GM19438 (cell line): ENCODE results near the gene CGB2.
"Not testable (repeated sequence)": the region's sequence is repeated elsewhere in the genome, so short reads cannot be mapped to it uniquely, and the experiment has no call there.

Experiments used
- ATAC-seq: cut with Tn5 transposase; IDR thresholded peaks from one replicate; pipeline ENCODE4 v1.9.1; 2021; ENCODE audit warnings: low read depth; ENCODE audit not compliant: unreplicated experiment

Gene CGB2

DNA sequence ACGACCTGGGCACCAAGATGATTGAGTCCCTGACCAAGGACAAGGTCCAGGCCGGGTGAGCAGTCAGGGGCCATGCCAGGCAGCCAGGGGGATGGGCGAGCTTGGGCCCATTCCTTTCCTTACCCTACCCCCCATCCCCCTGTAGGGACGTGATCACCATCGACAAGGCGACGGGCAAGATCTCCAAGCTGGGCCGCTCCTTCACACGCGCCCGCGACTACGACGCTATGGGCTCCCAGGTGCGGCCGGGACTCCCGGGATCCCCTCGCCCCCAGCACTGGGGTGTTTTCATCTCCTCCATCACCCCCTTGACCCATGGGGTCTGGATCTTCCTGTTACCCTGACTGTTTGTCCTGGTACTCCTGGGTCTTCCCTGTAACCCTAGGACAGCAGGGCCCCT, 21.9 kb upstream of the CGB2 start:
- no peak for ATAC-seq

DNA sequence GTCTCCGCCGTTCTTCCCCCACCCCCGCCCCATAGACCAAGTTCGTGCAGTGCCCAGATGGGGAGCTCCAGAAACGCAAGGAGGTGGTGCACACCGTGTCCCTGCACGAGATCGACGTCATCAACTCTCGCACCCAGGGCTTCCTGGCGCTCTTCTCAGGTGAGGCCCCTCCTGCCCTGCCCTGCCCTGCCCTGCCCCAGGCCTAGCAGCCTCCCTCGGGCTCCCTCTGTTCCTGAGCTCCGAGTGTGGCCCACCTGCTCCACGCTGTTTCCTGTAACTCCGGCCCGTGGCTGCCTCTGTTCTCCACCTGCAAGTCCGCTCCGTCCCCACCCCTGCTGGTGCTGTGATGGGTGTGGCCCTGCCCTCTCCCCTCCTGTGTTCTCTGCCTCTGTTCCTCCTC, 21.2 kb upstream of the CGB2 start:
- ATAC-seq: no peak

DNA sequence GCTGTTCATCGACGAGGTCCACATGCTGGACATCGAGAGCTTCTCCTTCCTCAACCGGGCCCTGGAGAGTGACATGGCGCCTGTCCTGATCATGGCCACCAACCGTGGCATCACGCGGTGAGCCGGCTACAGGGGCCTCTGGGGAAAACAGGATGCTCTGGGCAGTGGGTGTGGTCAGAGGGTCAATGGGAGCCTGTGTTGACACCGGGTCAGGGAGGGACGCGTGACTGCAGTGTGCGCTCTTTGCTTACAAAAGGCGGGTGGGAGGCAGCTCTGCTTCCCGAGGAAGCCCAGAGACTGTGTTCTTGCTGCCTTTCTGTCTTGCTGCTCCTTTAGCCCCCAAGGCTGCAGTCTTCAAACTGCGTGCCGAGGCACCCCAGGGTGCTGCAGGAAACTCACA, 20.5 kb upstream of the CGB2 start:
- no peak for ATAC-seq

DNA sequence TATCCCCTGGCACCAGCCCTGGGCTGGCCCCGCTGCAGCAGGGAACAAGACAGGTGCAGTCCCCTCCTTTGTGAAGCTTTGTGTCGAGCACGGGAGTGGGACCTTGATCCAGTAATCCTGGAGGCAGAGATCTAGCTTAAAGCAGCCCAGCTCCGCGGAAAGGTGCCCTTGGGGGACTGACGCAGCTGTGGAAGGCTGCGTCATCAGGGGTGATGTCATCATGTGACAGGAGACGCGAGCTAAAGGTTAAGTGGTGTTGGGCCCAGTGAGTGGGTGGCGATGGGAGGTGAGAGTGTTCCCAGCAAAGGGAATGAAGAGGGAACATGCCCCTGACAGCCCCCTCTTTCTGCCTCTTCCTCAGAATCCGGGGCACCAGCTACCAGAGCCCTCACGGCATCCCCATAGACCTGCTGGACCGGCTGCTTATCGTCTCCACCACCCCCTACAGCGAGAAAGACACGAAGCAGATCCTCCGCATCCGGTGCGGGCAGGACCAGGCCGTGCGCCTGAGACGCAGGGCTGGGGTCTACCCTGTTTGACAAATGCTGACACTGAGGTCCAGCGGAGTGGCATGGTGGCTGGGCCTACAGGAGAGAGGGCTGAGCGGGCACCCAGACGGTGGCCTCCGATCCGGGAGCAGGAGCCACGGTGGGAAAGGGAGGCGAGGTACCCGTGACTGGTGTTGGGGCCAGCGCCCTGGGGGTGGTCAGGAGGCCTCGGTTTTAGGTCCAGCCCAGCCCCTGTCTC, 17.4 kb upstream of the CGB2 start:
- ATAC-seq: no peak

DNA sequence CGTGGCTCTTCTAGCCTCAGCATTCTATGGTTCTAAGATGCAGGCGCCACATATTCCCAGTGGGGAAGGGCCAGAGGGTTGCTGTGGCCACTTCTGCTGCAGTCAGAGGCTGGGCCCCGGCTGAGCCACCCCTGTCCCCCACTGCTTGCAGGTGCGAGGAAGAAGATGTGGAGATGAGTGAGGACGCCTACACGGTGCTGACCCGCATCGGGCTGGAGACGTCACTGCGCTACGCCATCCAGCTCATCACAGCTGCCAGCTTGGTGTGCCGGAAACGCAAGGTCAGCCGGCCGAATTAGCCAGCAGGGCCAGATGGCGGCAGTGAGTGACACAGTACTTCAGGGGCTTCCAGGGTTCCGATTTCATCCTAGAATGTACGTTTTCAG, 16.8 kb upstream of the CGB2 start:
- no peak for ATAC-seq

DNA sequence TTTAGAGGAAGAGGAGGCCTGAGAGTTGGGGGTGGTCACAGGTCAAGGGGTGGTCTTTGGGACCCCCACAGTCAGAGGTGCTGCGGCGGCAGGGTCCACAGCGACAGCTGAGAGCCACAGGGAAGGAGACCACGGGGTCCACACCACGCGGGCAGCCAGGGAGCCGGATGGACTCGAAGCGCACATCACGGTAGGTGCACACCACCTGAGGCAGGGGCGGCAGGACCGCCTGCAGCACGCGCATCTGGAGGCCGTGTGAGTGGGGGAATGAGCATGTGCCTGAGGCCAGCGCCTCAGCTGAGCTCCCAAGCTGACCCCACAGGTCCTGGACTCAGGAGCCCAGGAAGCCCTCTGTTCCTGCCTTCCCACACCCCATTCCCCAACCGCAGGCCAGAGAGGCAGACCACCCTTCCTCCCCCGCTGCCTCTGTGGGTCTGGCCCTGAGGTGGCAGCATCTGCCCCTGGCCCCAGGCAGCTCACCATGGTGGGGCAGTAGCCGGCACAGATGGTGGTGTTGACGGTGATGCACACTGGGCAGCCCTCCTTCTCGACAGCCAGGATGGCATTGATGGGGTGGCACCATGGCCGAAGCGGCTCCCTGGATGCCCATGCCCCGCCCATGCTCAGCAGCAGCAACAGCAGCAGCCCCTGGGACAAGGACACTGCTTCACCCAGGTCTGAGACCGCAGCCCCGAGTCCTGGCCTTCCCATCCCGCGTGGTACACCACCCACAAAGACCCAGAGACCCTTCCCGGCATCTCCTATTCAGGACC, 15.4 kb upstream of the CGB2 start:
- ATAC-seq: no peak

DNA sequence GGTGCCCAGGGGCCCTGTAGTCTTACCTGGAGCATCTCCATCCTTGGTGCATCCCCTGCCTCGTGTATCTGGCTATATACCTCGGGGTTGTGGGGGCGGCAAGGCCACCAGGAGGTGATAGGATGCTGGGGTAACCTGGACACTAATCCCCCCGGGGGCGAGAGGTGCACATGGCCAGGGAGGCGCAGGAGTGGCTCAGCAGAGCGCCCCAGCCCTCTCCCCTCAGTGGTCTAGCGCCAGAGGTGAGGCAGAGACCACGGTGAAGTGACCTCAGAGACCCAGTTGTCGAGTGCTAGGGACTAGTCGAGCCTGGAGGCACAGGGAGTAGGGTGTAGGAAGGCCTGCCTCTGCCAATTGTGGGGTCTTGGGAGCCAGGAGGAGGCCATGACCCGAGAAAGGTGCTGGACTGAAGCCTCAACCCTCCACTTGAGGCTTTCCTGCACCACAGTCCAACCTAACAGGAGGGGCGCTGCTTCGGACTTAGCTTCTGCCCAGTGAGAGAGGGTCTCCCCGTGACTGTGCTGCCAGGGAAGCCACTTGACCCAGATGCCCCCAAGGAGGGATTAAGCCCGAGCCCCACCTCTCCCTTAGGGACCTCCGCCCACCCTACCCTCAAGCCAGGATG, 14.5 kb upstream of the CGB2 start, which contains the start of gene LHB:
Gene LHB, minus strand, starts transcription at position 51 of the 625 bp plus-strand sequence. Its CDS starts 10 bp downstream, at position 41.
- no peak for ATAC-seq

DNA sequence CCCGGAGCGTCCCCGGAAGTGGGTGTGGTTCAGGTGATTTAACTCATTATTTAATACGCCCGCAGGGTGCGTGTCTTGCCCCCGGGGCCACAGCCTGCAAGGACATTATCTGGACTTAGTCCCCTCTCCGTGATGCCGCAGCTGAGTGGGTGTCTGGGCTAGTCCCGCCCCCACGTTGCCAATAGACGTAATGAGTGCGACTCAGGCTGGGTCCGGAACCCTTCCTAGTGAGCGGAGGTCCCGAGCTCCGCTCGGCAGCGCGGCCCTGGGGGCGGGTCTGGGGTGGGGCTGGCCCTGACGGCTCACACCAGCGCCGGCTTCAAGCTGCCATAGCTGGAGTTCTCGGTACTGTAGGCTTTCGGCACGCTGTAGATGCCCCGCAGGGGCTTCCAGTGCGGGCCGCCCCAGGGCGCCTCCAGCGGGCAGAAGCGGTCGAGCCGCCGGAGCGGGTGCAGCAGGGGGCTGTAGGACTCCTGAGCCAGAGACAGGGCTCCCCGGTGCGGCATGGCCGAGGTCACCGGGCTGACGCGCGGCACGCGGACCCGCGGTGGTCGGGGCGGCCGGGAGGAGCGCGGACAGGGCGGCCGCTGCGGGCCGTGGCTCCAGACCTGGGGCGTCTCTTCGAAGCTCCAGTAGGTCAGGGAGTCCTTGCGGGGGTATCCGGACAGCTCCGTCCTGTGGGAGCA, 13.9 kb upstream of the CGB2 start:
- no peak for ATAC-seq

DNA sequence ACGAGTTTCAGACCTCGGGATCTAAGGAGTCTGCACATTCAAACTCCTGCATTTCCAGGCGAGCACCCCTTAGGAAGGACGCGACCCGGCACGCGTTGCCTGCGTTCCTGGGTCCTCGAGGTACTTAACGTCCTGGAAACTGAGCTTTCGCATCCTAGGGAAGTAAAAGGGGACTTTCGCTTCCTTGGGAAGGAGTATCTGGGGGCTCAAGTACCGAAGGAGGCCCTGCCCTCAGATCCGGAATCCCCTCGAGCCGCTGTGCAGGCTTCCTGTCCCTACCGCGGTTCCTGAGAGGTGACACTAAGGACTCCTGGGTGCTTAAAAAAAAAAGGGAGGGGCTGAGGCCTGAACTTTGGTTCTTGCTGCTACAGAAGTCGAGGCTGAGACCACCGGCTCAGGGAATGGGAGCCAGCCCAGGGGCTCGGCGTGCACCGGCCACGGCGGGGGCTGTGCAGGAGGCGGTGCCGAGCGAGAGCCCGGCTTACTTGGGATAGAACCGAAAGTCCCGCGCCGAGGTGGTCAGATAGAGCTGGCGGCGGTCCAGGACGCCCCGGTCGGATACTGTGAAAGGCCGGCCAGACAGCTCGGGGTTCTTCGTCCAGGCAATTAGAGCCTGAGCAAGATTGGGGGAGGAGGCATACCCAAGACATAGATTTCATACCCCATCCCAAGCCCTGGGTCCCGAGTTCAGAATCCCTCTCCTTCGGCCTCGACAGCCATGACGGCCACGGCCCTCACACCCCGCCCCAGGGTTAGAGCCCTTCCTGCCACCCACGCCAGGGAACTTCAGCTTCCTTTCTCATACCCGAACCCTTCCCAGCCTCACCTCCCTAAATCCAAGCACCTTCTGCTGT, 13.1 kb upstream of the CGB2 start:
- ATAC-seq: not testable (repeated sequence)

DNA sequence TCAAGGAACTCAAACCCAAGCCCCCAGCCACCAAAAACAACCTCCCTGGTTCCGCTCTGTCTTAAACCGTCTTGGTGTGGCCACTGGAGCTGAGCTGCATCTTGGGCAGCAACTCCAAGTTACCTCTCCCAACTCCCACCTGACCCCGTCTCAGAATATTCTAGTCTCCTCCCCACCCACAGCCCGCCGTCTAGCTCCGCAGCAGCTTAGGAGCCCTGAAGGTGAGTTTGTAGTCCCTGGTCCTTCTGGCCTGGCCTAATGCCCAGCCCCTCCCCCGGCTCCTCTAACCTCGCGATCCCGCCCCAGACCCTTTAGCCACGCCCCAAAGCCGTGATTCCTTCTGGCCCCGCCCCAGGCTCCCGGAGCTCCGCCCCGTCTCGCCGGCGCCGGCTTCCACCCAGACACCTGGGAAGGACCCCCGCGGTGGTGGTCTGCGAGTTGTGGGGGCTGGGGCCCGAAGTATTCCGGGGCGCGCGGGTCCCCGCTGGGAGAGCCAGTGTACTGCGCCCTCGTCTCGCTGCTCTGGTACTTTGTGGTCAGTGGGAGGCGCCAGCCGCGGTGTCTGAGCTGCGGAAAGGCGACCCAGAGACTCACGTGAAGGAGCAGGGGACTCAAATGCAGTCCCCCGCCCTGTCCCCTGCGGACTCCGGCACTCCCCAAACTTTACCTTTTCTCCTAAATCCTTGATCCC, 12.3 kb upstream of the CGB2 start:
- no peak for ATAC-seq

DNA sequence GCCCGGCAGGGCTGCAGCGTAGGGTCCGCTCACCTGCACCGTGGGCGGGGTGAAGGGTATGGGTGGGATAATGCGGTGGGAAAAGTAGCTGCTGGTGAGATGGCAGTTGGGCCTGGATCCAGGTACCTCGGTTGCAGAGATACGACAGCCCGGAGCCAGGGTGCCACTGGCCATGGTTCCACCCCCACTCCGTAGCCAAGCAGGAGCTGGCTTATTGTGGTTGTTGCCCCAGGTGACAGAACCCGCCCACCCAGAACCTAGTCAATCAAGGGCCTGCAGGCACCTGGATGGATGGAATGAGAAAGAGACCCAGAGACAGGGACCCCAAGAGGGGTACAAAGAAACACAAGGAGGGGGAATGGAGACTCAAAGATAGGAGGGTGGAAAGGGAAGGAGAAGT, 11.3 kb upstream of the CGB2 start:
- ATAC-seq: no peak

DNA sequence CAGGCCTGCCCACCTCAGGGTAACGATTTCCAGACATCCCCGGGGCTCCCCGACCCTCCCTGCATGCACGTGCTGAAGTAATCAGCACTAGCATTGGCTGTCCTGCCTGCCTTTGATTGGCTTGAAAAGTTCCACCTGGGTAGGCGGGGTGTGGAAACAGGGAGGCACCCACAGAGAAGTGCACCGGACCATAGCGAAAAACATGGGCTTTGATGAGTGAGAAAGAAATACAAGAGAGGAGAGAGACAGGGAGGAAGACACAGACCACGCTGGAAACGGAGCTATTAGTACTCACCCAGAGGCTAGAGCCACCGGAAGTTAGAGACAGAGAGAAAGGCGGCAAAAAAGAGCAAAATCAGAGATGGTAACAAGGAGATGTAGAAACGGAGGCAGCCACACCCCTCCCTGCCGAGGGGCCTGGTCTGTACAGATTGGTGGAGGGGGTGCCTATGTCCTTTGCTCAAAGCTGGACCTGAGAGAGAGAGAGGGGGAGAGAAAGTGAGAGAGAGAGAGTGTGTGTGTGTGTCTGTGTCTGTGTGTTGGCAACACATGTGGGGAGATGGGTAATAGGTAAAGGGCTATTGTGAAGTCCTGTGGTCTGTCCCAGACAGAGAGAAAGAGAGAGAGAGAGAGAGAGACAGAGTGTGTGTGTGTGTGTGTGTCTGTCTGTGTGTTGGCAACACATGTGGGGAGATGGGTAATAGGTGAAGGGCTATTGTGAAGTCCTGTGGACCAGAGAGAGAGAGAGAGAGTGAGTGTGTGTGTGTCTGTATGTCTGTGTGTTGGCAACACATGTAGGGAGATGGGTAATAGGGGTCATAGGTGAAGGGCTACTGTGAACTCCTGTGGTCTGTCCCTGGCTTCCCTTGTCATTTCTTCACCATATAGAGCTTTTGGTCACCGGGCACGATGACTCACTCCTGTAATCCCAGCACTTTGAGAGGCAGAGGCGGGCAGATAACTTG, 10.5 kb upstream of the CGB2 start:
- no peak for ATAC-seq

DNA sequence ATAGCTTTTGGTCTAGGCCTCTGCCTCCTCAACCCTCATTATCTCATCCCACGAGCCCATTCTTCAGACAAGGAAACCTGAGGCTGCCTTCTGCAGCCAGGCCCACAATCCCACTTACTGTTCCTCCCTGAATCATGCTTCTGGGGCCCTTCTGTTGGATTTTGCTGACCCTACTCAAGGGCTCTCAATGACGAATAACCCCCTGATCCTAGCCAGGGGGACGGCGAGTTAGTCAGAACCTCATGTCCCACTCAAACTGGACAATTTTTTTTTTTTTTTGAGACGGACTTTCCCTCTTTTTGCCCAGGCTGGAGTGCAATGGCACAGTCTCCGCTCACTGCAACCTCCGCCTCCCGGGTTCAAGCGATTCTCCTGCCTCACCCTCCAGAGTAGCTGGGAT, 9.6 kb upstream of the CGB2 start:
- no peak for ATAC-seq

DNA sequence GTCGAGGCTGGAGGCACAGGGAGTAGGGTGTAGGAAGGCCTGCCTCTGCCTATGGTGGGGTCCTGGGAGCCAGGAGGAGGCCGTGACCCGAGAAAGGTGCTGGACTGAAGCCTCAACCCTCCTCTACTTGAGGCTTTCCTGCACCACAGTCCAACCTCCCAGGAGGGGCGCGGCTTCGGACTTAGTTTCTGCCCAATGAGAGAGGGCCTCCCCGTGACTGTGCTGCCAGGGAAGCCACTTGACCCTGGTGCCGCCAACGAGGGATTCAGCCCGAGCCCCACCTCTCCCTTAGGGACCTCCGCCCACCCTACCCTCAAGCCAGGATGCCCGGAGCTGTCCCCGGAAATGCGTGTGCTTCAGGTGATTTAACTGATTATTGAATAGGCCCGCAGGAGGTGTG, 7.5 kb upstream of the CGB2 start, which contains the start of gene CGB3:
Gene CGB3, minus strand, starts transcription at position 101 of the 400 bp plus-strand sequence. CDS start 362 bp downstream, outside the sequence.
- not testable (repeated sequence) for ATAC-seq

DNA sequence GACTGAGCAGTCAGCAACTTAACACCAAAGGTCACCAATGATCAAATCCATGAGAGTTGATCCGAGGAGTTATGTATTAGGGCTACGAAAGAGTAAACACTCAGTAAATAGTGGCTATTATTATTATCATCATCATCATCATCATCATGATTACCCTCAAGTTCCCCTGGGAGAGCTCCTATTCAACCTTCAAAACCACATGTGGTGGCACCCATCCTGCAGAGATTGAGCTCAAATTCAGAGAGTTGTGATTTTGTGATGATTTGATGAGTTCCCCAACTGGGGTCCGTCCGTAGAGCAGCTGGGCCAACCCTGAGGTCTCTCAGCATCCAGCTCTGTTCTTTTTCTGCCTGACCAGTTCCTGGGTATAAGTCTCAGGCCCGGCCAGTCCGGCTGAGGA, 6.6 kb upstream of the CGB2 start:
- not testable (repeated sequence) for ATAC-seq

DNA sequence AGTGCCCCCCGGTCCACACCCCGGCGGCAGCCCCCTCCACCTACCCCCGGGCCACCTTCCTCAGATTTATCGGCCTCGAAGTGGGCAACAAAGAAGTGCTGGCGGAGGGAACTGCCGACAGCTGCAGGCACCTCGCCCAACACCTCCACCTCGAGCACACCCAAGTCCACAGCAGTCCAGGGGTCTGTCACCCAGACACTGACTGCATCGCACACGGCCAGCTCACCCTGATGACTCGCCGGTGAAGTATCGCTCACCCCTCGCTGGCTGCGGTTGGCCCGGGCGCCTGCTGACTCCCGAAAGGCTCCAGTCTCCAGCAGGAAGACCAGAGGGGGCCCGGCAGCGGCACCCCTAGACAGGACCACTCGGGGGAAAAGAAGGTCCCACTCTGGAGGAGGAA, 6.1 kb upstream of the CGB2 start:
- ATAC-seq: not testable (repeated sequence)

DNA sequence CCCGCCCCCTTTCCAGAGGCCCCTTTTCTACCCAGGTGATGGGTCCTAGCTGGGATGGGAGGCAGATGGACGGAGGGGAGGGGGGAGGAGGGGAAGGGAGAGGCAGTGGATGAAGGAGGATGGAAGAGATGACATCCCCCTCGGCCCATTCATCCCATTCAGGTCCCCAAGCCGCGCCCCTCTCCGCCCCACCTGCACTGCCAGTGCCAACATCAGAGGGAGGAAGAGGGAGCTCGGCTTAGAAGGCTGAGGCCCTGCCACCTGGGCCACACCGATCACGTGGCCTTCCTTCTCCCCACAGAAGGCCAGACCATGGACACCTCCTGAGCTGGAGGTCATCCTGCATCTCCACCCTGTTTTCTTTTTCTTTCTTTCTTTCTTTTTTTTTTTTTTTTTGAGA, 3.0 kb upstream of the CGB2 start:
- not testable (repeated sequence) for ATAC-seq

DNA sequence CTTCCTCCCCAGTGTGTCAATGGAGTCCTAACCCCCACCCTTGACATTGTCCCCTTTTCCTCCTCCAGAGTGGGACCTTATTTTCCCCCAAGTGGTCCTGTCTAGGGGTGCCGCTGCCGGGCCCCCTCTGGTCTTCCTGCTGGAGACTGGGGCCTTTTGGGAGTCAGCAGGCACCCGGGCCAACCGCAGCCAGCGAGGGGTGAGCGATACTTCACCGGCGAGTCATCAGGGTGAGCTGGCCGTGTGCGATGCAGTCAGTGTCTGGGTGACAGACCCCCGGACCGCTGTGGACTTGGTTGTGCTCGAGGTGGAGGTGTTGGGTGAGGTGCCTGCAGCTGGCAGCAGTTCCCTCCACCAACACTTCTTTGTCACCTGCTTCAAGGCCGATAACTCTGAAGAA, 1.9 kb upstream of the CGB2 start:
- ATAC-seq: not testable (repeated sequence)
